MCF 10A (cell line): Measurements from ENCODE around the gene TTC32. TPM values are rescaled to one million over a fixed set of nuclear protein-coding genes. Genes with fewer than 3 reads are reported as not detected.

Source experiments
- BruUV-seq: library from RNA; stranded (reverse); fragments of 400-500 nt; replicated peaks from 2 replicates; lab custom pipeline; 2021; lab: Mats Ljungman, UMichigan
- CTCF ChIA-PET: fragments of 300-600 bp; sonication (Branson Sonifier 250); formaldehyde crosslinking; extraction: SDS; loops from one replicate; lab custom pipeline; 2021; ENCODE audit warnings: antibody characterized with exemption, inconsistent platforms; lab: Yijun Ruan, JAX
- POLR2A ChIA-PET: fragments of 300-600, 350-650 bp; sonication (Branson Sonifier 250); formaldehyde crosslinking; extraction: SDS; loops from one replicate; lab custom pipeline; 2020; ENCODE audit warnings: antibody characterized with exemption, inconsistent platforms; lab: Yijun Ruan, JAX
- DNase-seq: peaks from one replicate; pipeline ENCODE4 v3.0.0-alpha.2; 2018; ENCODE audit not compliant: unreplicated experiment
- H3K27ac Mint-ChIP-seq: one replicate; pipeline ENCODE4 v1.8.0; 2022; ENCODE audit warnings: mild to moderate bottlenecking, low read depth, mixed read lengths; ENCODE audit not compliant: unreplicated experiment
- H3K27me3 Mint-ChIP-seq: one replicate; pipeline ENCODE4 v1.8.0; 2022; ENCODE audit warnings: mixed read lengths; ENCODE audit not compliant: insufficient read depth, unreplicated experiment
- H3K36me3 Mint-ChIP-seq: one replicate; pipeline ENCODE4 v1.8.0; 2022; ENCODE audit warnings: mild to moderate bottlenecking, moderate library complexity, mixed read lengths; ENCODE audit not compliant: insufficient read depth, unreplicated experiment
- H3K4me1 Mint-ChIP-seq: one replicate; pipeline ENCODE4 v1.8.0; 2022; ENCODE audit warnings: mixed read lengths; ENCODE audit not compliant: insufficient read depth, unreplicated experiment
- H3K4me3 Mint-ChIP-seq: one replicate; pipeline ENCODE4 v1.8.0; 2022; ENCODE audit warnings: mild to moderate bottlenecking, moderate library complexity, mixed read lengths; ENCODE audit not compliant: unreplicated experiment
- H3K9me3 Mint-ChIP-seq: one replicate; pipeline ENCODE4 v1.8.0; 2022; ENCODE audit warnings: mixed read lengths; ENCODE audit not compliant: unreplicated experiment
- intact Hi-C: fragments of 100-400 bp; cut with micrococcal nuclease; formaldehyde crosslinking; loops from 2 replicates; pipeline ENCODE4 v1.14.1; 2022
- total RNA-seq: library from RNA; stranded (reverse); gene quantifications from 2 replicates; pipeline ENCODE4 v1.2.3, GENCODE V29; 2022
- TF ChIP-seq, protein P1 (sequence below): fragments of 200-600 bp; IDR thresholded peaks from one replicate; pipeline ENCODE4 v1.8.0; 2022; ENCODE audit warnings: antibody characterized with exemption, mild to moderate bottlenecking; ENCODE audit not compliant: unreplicated experiment

TTC32 gene
- total RNA-seq, 1 experiment from 2014 or later = 14.1 TPM

DNA sequence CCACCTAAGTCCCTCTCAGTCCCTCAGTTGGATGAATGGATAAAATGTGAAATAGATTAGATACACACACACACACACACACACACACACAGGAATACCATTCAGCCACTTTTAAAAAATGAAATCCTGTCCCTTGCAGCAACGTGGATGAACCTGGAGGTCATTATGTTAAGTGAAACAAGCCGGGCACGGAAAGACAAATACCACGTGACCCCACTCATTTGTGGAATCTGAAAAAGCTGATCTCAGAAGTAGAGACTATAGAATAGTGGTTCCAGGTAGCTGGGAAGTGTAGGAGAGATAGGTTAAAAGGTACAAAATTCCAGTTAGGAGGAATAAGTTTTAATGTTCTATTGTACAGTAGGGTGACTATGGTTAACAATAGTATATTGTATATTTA is 31.0 kb downstream of the TTC32 start:
- no TSS peak for BruUV-seq
- Mint-ChIP-seq H3K4me1 (no peaks in the 10 kb centered on the region), H3K9me3 (no peaks in the 10 kb centered on the region), H3K36me3 (no peaks in the 10 kb centered on the region), H3K4me3 (no peak overlapping the region), H3K27me3 (no peaks in the 10 kb centered on the region), H3K27ac (no peak overlapping the region)
- no peak for DNase-seq
- TF ChIP-seq, protein P1, sequence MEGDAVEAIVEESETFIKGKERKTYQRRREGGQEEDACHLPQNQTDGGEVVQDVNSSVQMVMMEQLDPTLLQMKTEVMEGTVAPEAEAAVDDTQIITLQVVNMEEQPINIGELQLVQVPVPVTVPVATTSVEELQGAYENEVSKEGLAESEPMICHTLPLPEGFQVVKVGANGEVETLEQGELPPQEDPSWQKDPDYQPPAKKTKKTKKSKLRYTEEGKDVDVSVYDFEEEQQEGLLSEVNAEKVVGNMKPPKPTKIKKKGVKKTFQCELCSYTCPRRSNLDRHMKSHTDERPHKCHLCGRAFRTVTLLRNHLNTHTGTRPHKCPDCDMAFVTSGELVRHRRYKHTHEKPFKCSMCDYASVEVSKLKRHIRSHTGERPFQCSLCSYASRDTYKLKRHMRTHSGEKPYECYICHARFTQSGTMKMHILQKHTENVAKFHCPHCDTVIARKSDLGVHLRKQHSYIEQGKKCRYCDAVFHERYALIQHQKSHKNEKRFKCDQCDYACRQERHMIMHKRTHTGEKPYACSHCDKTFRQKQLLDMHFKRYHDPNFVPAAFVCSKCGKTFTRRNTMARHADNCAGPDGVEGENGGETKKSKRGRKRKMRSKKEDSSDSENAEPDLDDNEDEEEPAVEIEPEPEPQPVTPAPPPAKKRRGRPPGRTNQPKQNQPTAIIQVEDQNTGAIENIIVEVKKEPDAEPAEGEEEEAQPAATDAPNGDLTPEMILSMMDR = no peak
- intact Hi-C loops = no loop called here
- ChIA-PET CTCF (interaction anchor here (0.6 to 6.4 kb wide), 2 partner anchors 8 to 507 kb away, joined by 3 to 57 read pairs; no protein-coding TSS in a partner anchor), POLR2A (no interaction called here)

DNA sequence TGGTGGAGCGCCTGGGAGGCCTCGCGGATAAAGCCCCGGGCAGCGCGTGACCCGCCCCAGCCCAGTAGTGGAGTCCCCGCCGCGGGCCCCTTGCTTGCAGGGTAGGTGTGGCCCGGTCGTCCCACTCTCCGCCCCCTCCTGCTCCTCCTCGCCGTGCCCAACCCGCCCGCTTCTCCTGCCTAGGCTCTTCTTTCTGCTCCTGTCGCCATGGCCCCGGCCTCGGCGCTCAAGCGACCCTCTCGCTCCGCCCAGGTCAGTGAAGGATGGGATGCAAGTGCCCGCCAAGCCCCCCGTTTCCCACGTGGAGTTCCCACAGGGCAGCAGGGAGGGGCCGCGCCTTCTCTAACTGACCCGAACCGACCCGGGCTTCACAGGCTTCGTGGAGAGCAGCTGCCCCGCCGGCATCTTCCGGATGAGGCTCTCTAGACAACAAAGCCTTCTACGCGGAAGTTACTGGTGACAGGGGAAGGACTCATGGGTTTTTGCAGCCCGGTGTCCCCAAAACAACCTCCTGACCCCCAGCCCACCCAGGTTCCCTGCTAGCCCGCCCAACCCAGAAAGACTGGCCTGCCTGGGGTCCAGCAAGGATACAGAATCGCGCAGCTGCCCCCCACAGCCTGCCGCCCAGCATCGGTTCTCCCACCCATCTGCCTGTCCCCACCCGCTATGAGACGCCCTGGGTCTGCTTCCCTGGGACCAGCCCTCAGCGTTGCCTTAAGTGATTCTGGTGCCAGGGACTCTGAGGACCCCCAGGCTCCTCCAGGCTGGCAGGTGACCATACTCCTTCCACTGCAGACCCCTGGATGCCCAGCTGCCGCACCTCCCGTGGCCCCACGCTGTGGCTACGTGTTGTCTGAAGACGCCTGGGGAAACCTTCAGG is 32.8 kb downstream of the TTC32 start:
- Mint-ChIP-seq H3K4me1 (no peaks in the 10 kb centered on the region), H3K9me3 (no peaks in the 10 kb centered on the region), H3K4me3 (no peak overlapping the region), H3K36me3 (no peaks in the 10 kb centered on the region), H3K27ac (no peak overlapping the region), H3K27me3 (no peaks in the 10 kb centered on the region)
- BruUV-seq = no TSS peak
- TF ChIP-seq, protein P1 = no peak
- DNase-seq = no peak
- ChIA-PET CTCF (interaction anchor here (0.7 kb wide), 1 partner anchor 8 kb away, joined by 3 read pairs; no protein-coding TSS in a partner anchor), POLR2A (no interaction called here)
- intact Hi-C loops = no loop called here

DNA sequence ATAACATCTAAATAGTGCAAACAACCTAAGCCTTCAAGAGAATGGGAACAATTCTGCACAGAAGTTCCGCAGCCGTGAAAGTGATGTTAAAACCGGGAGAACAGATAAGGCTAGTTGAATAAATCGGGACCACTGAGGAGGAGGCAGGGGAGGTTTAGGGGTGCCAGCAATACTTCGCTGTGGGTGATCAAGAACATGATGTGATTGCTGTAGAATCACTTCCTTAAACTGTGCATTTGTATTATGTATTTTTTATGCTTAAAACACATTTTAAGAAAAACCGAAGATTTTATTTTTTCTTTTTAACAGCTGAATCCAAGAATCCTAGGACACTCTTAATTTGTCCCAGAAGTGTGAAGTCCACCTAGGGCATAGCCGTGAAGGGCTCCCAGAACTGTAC is 33.6 kb downstream of the TTC32 start:
- Mint-ChIP-seq H3K36me3 (no peaks in the 10 kb centered on the region), H3K27ac (no peak overlapping the region), H3K9me3 (no peaks in the 10 kb centered on the region), H3K27me3 (no peaks in the 10 kb centered on the region), H3K4me1 (no peaks in the 10 kb centered on the region), H3K4me3 (no peak overlapping the region)
- TF ChIP-seq, protein P1 = no peak
- no peak for DNase-seq
- POLR2A ChIA-PET = no interaction called here
- intact Hi-C loops = no loop called here
- BruUV-seq = no TSS peak
- CTCF ChIA-PET = interaction anchor here (0.5 kb wide), 1 partner anchor 239 kb away, joined by 3 read pairs; no protein-coding TSS in a partner anchor

DNA sequence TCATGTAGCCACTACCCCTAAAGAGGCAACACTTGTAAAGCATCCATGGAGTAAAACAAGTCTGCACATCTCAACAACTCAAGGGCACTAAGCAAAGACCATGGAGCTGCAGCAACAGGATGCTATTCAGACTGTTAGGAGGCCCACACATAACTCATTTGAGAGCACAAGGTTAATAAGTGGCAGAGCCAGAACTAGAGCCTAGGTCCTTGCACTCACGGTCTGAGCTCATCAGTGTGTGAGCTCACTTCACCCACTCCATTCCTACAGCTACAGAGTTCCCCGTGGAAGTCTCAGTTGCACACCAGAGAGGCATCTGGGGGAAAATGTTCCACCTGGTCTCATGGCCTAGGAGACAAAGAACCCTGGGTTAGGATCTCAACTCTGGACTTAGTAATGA is 35.0 kb downstream of the TTC32 start:
- intact Hi-C loops = no loop called here
- no TSS peak for BruUV-seq
- Mint-ChIP-seq H3K4me1 (peaks cover 4% of the 10 kb centered on the region), H3K36me3 (no peaks in the 10 kb centered on the region), H3K9me3 (no peaks in the 10 kb centered on the region), H3K27me3 (no peaks in the 10 kb centered on the region), H3K4me3 (no peak overlapping the region), H3K27ac (no peak overlapping the region)
- CTCF ChIA-PET = interaction anchor here (0.9 to 1.3 kb wide), 4 partner anchors 196 to 1431 kb away, joined by 3 to 4 read pairs (median 4); no protein-coding TSS in a partner anchor
- TF ChIP-seq, protein P1 = no peak
- no peak for DNase-seq
- POLR2A ChIA-PET = interaction anchor here (0.6 to 0.7 kb wide), 2 partner anchors 11 to 590 kb away, joined by 3 read pairs; no protein-coding TSS in a partner anchor
